Keratinocyte (primary cell): ENCODE results near the gene BRICD5. TPM values are rescaled to one million over a fixed set of nuclear protein-coding genes. Genes with fewer than 3 reads are reported as not detected.

Experiments used
- DNase-seq: peaks from one replicate; pipeline ENCODE4 v3.0.0-alpha.2; 2011; ENCODE audit warnings: low read depth, missing footprints, low spot score
- FAIRE-seq: peaks from 2 replicates; lab custom pipeline; 2011; peaks lifted over from hg19 to GRCh38; lab: Jason Lieb, UNC
- H2AFZ ChIP-seq: 2 replicates; pipeline ENCODE4 v1.6.0; 2012; ENCODE audit warnings: low read length, control low read depth, inconsistent platforms; ENCODE audit not compliant: control insufficient read depth
- H3K27ac ChIP-seq: 2 replicates; pipeline ENCODE4 v1.5.1; 2011; ENCODE audit warnings: low read length; ENCODE audit not compliant: control insufficient read depth, insufficient read depth
- H3K27me3 ChIP-seq: 3 replicates; pipeline ENCODE4 v1.6.0; 2011; ENCODE audit warnings: low read length; ENCODE audit not compliant: control insufficient read depth, insufficient read depth; ENCODE audit errors: extremely low read depth
- H3K36me3 ChIP-seq, 2 experiments: 2 replicates in 1 of 2; 3 replicates in 1 of 2; pipeline ENCODE4 v1.5.1; 2011; ENCODE audit warnings: low read length in 2 of 2, mild to moderate bottlenecking in 1 of 2; ENCODE audit not compliant: control insufficient read depth in 2 of 2, insufficient read depth in 2 of 2; ENCODE audit errors: extremely low read depth in 1 of 2
- H3K4me1 ChIP-seq: 3 replicates; pipeline ENCODE4 v1.5.1; 2011; ENCODE audit warnings: low read length; ENCODE audit not compliant: control insufficient read depth, insufficient read depth; ENCODE audit errors: extremely low read depth
- H3K4me2 ChIP-seq: 3 replicates; pipeline ENCODE4 v1.6.0; 2011; ENCODE audit warnings: low read depth, low read length; ENCODE audit not compliant: control insufficient read depth, insufficient read depth; ENCODE audit errors: extremely low read depth
- H3K4me3 ChIP-seq, 3 experiments: fragments of 200-600 bp in 1 of 3; sonication (generic) in 1 of 3; 2 replicates in 2 of 3; 3 replicates in 1 of 3; pipeline ENCODE4 v1.5.1; 2011 to 2016; ENCODE audit warnings: low read length in 3 of 3, mild to moderate bottlenecking in 3 of 3, control low read depth in 2 of 3, inconsistent platforms in 1 of 3, low read depth in 1 of 3, mixed read lengths in 1 of 3, mixed run types in 1 of 3, moderate library complexity in 1 of 3; ENCODE audit not compliant: control insufficient read depth in 2 of 3, insufficient read depth in 2 of 3; ENCODE audit errors: extremely low read depth in 1 of 3
- H3K79me2 ChIP-seq: 2 replicates; pipeline ENCODE4 v1.6.0; 2012; ENCODE audit warnings: low read length; ENCODE audit not compliant: control insufficient read depth, insufficient read depth
- H3K9ac ChIP-seq: 3 replicates; pipeline ENCODE4 v1.6.0; 2011; ENCODE audit warnings: low read length; ENCODE audit not compliant: control insufficient read depth, insufficient read depth; ENCODE audit errors: extremely low read depth
- H3K9me1 ChIP-seq: 3 replicates; pipeline ENCODE4 v1.6.0; 2011; ENCODE audit warnings: low read length; ENCODE audit not compliant: control insufficient read depth, insufficient read depth; ENCODE audit errors: extremely low read depth
- H3K9me3 ChIP-seq: 2 replicates; pipeline ENCODE4 v1.5.1; 2012; ENCODE audit warnings: low read depth, low read length; ENCODE audit not compliant: control insufficient read depth
- H4K20me1 ChIP-seq: 3 replicates; pipeline ENCODE4 v1.6.0; 2011; ENCODE audit warnings: low read length; ENCODE audit not compliant: control insufficient read depth, insufficient read depth; ENCODE audit errors: extremely low read depth
- CTCF ChIP-seq, 3 experiments: IDR thresholded peaks in 1 of 3; conservative IDR thresholded peaks in 1 of 3; optimal IDR thresholded peaks in 1 of 3; 2 replicates in 2 of 3; 3 replicates in 1 of 3; pipeline versions ENCODE3 to v1.5.1; 2011; ENCODE audit warnings: low read length in 3 of 3, mild to moderate bottlenecking in 3 of 3, moderate library complexity in 2 of 3, control low read depth in 1 of 3, inconsistent platforms in 1 of 3; ENCODE audit not compliant: insufficient read depth in 2 of 3; ENCODE audit errors: extremely low read depth in 1 of 3
- EZH2 ChIP-seq: IDR thresholded peaks from one replicate; pipeline ENCODE4 v1.6.1; 2012; ENCODE audit warnings: inconsistent platforms, mild to moderate bottlenecking, low read length, moderate library complexity
- dilution Hi-C: fragments of 300-500 bp; cut with MboI; formaldehyde crosslinking; loops from one replicate; pipeline ENCODE4 v1.7.0; 2020; ENCODE audit warnings: low sequenced_read_pairs; ENCODE audit not compliant: extremely low pct_ligation_motif_present
- polyA plus RNA-seq, 5 experiments: library from polyadenylated mRNA; depleted of rRNA in 3 of 5; stranded (reverse) in 3 of 5; stranded (forward) in 1 of 5; unstranded in 1 of 5; fragments of >200 nt; gene quantifications; 1 replicate in 1 of 5; 2 replicates in 3 of 5; 3 replicates in 1 of 5; pipeline versions ENCODE4 v1.2.1 to v1.2.3, GENCODE V29; 2011 to 2012; ENCODE audit warnings: missing spikeins in 2 of 5, low read depth in 1 of 5, low replicate concordance in 1 of 5

Gene BRICD5
- polyA plus RNA-seq, 1 donor (not counting 4 experiments of a cell fraction or from before 2014, with no cell fraction given), result 1.8 TPM

- H3K27me3 ChIP-seq, result no peaks in the 10 kb centered on the region
- H3K9ac ChIP-seq, result no peak overlapping the region
- H3K4me3 ChIP-seq, result no peak overlapping the region
- TF ChIP-seq CTCF (optimal IDR thresholded peaks at IDR 0.05 in 1 of 3, IDR thresholded peaks at IDR 0.05 in 1 of 3, conservative IDR thresholded peaks at IDR 0.05 in 1 of 3; ENCODE audit: extremely low read depth in 1 of 3, insufficient read depth in 2 of 3, low read length in 3 of 3), result no peak
- no peak for TF ChIP-seq EZH2
- FAIRE-seq (no peak), DNase-seq (no peak)
- no peak overlapping the region for H2AFZ ChIP-seq
- H3K4me1 ChIP-seq, result peaks cover 21% of the 10 kb centered on the region
- H3K79me2 ChIP-seq, result peaks cover 41% of the 10 kb centered on the region
- no peaks in the 10 kb centered on the region for H4K20me1 ChIP-seq
- H3K9me1 ChIP-seq, result peaks cover 3% of the 10 kb centered on the region
- no peak overlapping the region for H3K27ac ChIP-seq
- peaks cover 21 to 45% of the 10 kb centered on the region in 2 experiments for H3K36me3 ChIP-seq
- dilution Hi-C loops, result no loop called here
- H3K9me3 ChIP-seq, result no peaks in the 10 kb centered on the region
- H3K4me2 ChIP-seq, result no peak overlapping the region
These were observed 18.4 kb upstream of the BRICD5 start for GRCh38 chr16:2229091-2229490.

GRCh38 chr16:2228161-2228824 lies 17.6 kb upstream of the BRICD5 start:
- TF ChIP-seq CTCF (optimal IDR thresholded peaks at IDR 0.05 in 1 of 3, IDR thresholded peaks at IDR 0.05 in 1 of 3, conservative IDR thresholded peaks at IDR 0.05 in 1 of 3; ENCODE audit: extremely low read depth in 1 of 3, insufficient read depth in 2 of 3, low read length in 3 of 3) (no peak), EZH2 (no peak)
- no peak overlapping the region for H2AFZ ChIP-seq
- H3K27ac ChIP-seq, result no peak overlapping the region
- H3K9me3 ChIP-seq, result no peaks in the 10 kb centered on the region
- dilution Hi-C loops, result no loop called here
- H3K36me3 ChIP-seq, result peaks cover 20 to 41% of the 10 kb centered on the region in 2 experiments
- peaks cover 3% of the 10 kb centered on the region for H3K9me1 ChIP-seq
- no peaks in the 10 kb centered on the region for H4K20me1 ChIP-seq
- FAIRE-seq, result no peak
- no peak overlapping the region for H3K9ac ChIP-seq
- H3K4me1 ChIP-seq, result peaks cover 21% of the 10 kb centered on the region
- no peak overlapping the region for H3K4me2 ChIP-seq
- no peaks in the 10 kb centered on the region for H3K27me3 ChIP-seq
- no peak for DNase-seq
- peaks cover 46% of the 10 kb centered on the region for H3K79me2 ChIP-seq
- H3K4me3 ChIP-seq, result no peak overlapping the region
